Measurements from ENCODE around the gene SERTAD3.

DNA sequence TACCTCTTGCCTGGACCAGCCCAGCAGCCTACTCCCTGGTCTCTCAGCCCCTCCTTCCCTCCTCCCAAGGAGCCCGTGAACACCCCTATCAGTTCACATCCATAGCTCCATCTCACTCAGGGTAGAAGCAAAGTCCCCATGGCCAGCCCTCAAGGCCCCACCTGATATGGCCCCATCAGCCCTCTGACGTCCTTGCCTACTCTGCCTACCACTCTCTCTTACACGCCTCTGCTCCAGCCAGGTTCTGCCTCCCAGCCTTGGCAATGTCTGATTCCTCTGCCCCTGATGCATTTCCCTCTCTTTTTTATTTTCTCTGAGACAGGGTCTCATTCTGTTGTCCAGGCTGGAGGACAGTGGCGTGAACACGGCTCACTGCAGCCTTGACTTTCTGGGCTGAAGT, 7.9 kb upstream of the SERTAD3 start:
- TF ChIP-seq, protein P1, sequence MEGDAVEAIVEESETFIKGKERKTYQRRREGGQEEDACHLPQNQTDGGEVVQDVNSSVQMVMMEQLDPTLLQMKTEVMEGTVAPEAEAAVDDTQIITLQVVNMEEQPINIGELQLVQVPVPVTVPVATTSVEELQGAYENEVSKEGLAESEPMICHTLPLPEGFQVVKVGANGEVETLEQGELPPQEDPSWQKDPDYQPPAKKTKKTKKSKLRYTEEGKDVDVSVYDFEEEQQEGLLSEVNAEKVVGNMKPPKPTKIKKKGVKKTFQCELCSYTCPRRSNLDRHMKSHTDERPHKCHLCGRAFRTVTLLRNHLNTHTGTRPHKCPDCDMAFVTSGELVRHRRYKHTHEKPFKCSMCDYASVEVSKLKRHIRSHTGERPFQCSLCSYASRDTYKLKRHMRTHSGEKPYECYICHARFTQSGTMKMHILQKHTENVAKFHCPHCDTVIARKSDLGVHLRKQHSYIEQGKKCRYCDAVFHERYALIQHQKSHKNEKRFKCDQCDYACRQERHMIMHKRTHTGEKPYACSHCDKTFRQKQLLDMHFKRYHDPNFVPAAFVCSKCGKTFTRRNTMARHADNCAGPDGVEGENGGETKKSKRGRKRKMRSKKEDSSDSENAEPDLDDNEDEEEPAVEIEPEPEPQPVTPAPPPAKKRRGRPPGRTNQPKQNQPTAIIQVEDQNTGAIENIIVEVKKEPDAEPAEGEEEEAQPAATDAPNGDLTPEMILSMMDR (IDR thresholded peaks at IDR 0.05) = no peak
- TF ChIP-seq POLR2A (IDR thresholded peaks at IDR 0.05) (no peak), POLR2AphosphoS5 (IDR thresholded peaks at IDR 0.05) (no peak)
